Measurements from ENCODE around the gene NLRP6. TPM values are rescaled to one million over a fixed set of nuclear protein-coding genes. Genes with fewer than 3 reads are reported as not detected.

Gene NLRP6
- total RNA-seq, 2 donors from 2014 or later, result 0.19 to 0.20 TPM

DNA sequence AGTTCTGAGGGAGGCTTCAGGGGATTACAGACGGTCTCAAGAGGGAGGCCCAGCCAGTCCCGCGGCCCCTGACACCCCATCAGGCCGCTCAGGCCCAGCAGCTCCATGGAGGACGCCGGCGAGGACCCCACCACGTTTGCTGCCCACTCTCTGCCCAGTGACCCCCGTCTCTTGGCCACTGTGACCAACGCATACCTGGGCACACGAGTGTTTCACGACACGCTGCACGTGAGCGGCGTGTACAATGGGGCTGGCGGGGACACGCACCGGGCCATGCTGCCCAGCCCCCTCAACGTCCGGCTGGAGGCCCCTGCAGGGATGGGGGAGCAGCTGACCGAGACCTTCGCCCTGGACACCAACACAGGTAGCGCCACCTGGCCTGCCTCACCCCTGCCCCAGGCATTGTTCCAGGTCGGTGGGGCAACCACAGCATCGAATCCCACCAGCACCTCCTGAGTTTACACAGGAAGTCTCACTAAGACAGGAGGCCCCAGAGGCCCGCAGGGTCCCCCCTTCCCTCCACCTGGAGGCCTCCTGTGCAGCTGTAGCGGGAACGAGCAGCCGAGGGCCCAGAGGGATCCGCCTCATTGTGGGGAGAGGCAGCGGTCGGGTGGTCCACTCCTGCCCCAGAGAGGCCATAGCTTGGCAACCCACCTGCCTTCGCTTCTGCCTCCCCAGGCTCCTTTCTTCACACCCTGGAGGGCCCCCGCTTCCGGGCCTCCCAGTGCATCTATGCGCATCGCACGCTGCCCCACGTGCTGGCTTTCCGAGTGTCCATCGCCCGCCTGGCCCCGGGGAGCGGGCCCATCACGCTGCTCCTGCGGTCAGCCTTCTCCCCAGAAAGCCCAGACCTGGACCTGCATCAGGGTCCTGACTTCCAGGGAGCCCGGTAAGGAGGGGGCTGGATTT lies 11.8 kb downstream of the NLRP6 start:
- Histone ChIP-seq H3K27me3 (no peaks in the 10 kb centered on the region), H3K27ac (peak overlapping the region; percentile 60 to 65), H3K9me3 (no peaks in the 10 kb centered on the region), H3K36me3 (no peaks in the 10 kb centered on the region), H3K4me3 (peak overlapping the region; percentile 62 to 79), H3K4me1 (peaks cover 0 to 23% of the 10 kb centered on the region in 2 donors)
- TF ChIP-seq, protein P1, sequence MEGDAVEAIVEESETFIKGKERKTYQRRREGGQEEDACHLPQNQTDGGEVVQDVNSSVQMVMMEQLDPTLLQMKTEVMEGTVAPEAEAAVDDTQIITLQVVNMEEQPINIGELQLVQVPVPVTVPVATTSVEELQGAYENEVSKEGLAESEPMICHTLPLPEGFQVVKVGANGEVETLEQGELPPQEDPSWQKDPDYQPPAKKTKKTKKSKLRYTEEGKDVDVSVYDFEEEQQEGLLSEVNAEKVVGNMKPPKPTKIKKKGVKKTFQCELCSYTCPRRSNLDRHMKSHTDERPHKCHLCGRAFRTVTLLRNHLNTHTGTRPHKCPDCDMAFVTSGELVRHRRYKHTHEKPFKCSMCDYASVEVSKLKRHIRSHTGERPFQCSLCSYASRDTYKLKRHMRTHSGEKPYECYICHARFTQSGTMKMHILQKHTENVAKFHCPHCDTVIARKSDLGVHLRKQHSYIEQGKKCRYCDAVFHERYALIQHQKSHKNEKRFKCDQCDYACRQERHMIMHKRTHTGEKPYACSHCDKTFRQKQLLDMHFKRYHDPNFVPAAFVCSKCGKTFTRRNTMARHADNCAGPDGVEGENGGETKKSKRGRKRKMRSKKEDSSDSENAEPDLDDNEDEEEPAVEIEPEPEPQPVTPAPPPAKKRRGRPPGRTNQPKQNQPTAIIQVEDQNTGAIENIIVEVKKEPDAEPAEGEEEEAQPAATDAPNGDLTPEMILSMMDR (IDR thresholded peaks at IDR 0.05), result no peak
- no peak for DNase-seq (ENCODE audit: low spot score)

DNA sequence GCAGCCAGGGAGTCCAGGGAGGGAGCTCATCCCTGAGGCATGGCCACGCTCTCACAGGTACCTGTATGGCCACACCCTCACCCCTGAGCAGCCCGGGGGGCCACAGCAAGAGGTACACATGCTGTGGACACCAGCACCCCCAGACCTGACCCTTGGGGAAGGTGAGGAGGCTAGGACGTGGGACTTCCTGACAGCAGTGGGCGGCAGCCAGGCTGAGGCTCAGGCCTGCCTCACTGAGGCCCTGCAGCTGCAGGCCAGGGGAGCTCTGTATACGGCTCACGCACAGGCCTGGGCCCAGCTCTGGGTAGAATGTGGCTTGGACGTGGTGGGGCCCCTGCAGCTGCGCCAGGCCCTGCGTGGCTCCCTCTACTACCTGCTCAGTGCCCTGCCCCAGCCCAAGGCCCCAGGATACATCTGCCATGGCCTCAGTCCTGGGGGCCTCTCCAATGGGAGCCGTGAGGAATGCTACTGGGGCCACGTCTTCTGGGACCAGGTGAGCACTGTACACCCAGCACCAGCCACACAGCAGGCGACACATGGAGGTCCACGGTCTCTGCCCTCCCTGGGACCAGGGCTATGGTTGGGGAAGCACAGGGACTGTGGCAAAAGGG lies 12.5 kb downstream of the NLRP6 start:
- Histone ChIP-seq H3K27ac (no peak overlapping the region), H3K9me3 (no peaks in the 10 kb centered on the region)

DNA sequence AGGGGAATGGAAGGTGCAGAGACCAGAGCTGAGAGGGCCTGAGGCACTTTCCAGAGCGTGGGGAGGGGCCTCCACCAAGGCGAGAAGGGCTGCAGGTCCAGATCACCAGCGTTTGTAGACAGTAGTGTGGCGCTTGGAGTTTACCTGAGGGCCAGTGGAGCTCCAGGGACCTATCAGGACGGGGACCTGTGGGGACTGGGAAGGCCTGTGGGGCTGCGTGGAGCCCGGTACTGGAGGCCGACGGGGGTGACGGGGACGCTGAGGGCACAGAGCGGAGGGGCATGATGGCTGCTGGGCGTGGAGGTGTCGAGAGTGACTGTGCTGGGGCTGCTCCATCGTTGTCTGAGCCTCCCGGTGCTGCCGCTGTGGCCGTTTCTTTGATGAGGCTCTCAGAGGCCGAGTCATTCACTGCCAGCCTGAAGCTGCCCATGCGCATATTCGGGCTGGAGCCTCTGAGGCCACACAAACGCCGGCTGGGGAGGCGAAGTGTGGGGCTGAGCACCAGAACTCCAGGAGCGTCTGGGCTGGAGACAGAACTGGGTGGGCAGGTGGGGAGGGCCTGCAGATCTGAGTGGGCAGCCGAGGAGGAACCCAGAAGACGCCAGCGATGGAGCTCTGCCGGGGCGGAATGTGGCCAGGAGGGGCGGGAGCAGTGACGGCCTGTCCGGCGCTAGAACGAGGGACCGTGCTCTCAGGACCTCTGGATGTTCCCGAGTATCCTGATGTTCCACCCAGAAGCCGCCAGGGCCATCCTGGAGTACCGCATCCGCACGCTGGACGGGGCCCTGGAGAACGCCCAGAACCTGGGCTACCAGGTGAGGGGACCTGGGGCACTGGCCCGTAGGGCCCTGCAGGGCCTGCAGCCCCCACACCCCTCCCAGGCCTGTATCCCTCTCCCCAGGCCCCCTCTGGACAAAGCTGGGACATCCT lies 13.3 kb downstream of the NLRP6 start:
- Histone ChIP-seq H3K4me1 (peaks cover 0 to 23% of the 10 kb centered on the region in 2 donors), H3K27me3 (no peaks in the 10 kb centered on the region), H3K36me3 (no peaks in the 10 kb centered on the region), H3K9me3 (no peaks in the 10 kb centered on the region), H3K4me3 (no peak overlapping the region), H3K27ac (no peak overlapping the region)
- DNase-seq (ENCODE audit: low spot score), result no peak
- TF ChIP-seq, protein P1 (IDR thresholded peaks at IDR 0.05), result no peak

More for the DNA sequence above, 12.5 kb downstream of the NLRP6 start:
- Histone ChIP-seq H3K36me3 (no peaks in the 10 kb centered on the region), H3K27me3 (no peaks in the 10 kb centered on the region), H3K4me3 (no peak overlapping the region), H3K4me1 (peaks cover 0 to 23% of the 10 kb centered on the region in 2 donors)
- DNase-seq (ENCODE audit: low spot score), result no peak
- TF ChIP-seq, protein P1 (IDR thresholded peaks at IDR 0.05), result no peak

DNA sequence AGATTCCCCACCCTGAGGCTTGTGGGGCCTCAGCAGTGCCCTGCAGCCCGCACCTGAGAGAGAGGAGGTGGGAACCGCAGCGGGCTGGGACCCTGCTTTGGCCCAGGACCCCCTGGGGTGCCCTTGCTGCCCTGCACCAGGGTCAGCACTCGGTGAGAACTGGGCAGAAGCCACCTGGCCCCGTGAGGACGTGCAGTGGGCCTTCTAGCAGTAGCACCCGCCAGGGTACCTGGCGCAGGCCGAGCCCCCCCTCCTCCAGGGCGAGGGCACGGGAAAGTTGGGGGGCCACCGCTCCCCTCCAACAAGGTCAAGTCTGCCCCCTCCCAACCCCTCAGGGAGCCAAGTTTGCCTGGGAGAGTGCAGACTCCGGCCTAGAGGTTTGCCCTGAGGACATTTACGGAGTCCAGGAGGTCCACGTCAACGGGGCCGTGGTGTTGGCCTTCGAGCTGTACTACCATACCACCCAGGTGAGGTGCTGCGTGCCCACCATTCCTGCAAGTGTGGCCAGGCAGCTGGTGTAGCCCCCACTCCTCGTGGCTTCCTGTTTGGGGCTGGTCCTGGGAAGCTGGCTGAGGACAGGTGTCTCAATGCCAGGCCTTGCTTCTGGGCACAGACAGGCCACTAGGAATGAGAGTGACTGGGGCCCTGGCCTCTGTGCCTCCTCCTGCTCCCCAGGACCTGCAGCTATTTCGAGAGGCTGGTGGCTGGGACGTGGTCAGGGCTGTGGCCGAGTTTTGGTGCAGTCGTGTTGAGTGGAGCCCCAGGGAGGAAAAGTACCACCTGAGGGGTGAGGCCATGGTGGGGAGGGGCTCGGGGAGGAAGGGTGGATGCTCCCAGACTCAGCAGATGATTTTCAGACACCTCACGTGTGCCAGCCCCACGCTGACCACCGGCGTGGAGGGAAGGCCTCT lies 14.3 kb downstream of the NLRP6 start:
- Histone ChIP-seq H3K36me3 (no peaks in the 10 kb centered on the region), H3K27me3 (no peaks in the 10 kb centered on the region), H3K4me1 (peaks cover 0 to 23% of the 10 kb centered on the region in 2 donors), H3K27ac (no peak overlapping the region), H3K9me3 (no peaks in the 10 kb centered on the region), H3K4me3 (no peak overlapping the region)
- no peak for DNase-seq (ENCODE audit: low spot score)
- TF ChIP-seq, protein P1 (IDR thresholded peaks at IDR 0.05), result no peak
